ENCODE measurements around the gene NPLOC4.

DNA sequence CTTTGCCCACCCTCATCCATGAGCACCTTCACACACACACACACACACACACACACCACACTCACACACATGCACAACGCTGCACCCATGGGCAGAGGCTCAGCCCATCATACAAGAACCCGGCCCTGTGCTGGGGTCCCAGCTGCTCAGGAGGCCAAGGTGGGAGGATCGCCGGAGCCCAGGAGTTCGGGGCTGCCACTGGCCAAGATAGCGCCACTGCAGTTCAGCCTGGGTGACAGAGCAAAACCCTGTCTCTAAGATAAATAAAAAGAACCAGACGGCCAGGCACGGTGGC, 112.1 kb downstream of the NPLOC4 start:
- TF ChIP-seq EZH2 (IDR thresholded peaks at IDR 0.05; ENCODE audit: low read length, missing control alignments), result no peak
- TF ChIP-seq, protein P1, sequence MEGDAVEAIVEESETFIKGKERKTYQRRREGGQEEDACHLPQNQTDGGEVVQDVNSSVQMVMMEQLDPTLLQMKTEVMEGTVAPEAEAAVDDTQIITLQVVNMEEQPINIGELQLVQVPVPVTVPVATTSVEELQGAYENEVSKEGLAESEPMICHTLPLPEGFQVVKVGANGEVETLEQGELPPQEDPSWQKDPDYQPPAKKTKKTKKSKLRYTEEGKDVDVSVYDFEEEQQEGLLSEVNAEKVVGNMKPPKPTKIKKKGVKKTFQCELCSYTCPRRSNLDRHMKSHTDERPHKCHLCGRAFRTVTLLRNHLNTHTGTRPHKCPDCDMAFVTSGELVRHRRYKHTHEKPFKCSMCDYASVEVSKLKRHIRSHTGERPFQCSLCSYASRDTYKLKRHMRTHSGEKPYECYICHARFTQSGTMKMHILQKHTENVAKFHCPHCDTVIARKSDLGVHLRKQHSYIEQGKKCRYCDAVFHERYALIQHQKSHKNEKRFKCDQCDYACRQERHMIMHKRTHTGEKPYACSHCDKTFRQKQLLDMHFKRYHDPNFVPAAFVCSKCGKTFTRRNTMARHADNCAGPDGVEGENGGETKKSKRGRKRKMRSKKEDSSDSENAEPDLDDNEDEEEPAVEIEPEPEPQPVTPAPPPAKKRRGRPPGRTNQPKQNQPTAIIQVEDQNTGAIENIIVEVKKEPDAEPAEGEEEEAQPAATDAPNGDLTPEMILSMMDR (conservative IDR thresholded peaks at IDR 0.05 in 1 of 2, IDR thresholded peaks at IDR 0.05 in 1 of 2; ENCODE audit: low read depth in 1 of 2, low read length in 2 of 2), result no peak

All from fibroblast of lung (primary cell).